ENCODE measurements around the gene FBLN1.

The FBLN1 gene

GRCh38 chr22:45582236-45582954 lies 79.7 kb downstream of the FBLN1 start:
- H3K36me3 ChIP-seq (ENCODE audit: insufficient read depth, low read length) = no peaks in the 10 kb centered on the region
- peak overlapping the region; percentile 39; the same call in 1 of the 2 replicates for H3K9ac ChIP-seq (ENCODE audit: low read length)
- H3K4me2 ChIP-seq (ENCODE audit: low read length) = no peak overlapping the region; the same call in 1 of the 2 replicates
- no peak overlapping the region for H2AFZ ChIP-seq (ENCODE audit: low read length)
- no peaks in the 10 kb centered on the region for H3F3A ChIP-seq (ENCODE audit: insufficient read depth, low read length)
- H3K4me1 ChIP-seq (ENCODE audit: insufficient read depth, low read length, severe bottlenecking) = peaks cover 73% of the 10 kb centered on the region
- H3K79me2 ChIP-seq (ENCODE audit: insufficient read depth, low read length) = no peaks in the 10 kb centered on the region
- no peaks in the 10 kb centered on the region for H3K9me3 ChIP-seq (ENCODE audit: low read length)
- no peaks in the 10 kb centered on the region for H4K20me1 ChIP-seq (ENCODE audit: insufficient read depth, low read length)
- no peak for TF ChIP-seq EZH2 (IDR thresholded peaks at IDR 0.05; ENCODE audit: borderline replicate concordance, low read length)
- TF ChIP-seq CTCF (IDR thresholded peaks at IDR 0.05; ENCODE audit: low read length) = no peak
- peak overlapping the region; percentile 94 for H3K27ac ChIP-seq (ENCODE audit: low read depth, low read length, poor library complexity, severe bottlenecking)
- H3K27me3 ChIP-seq (ENCODE audit: insufficient read depth, low read length) = no peaks in the 10 kb centered on the region
- no peaks in the 10 kb centered on the region for H3K9me2 ChIP-seq (ENCODE audit: low read depth, low read length)
- H3K4me3 ChIP-seq (ENCODE audit: low read depth, low read length, poor library complexity, severe bottlenecking) = no peak overlapping the region

- H3K9ac ChIP-seq (ENCODE audit: low read length) = peak overlapping the region; percentile 39; the same call in 1 of the 2 replicates
- no peaks in the 10 kb centered on the region for H3K9me3 ChIP-seq (ENCODE audit: low read length)
- no peaks in the 10 kb centered on the region for H3K36me3 ChIP-seq (ENCODE audit: insufficient read depth, low read length)
- peak overlapping the region; percentile 69 for H3K4me2 ChIP-seq (ENCODE audit: low read length)
- TF ChIP-seq EZH2 (IDR thresholded peaks at IDR 0.05; ENCODE audit: borderline replicate concordance, low read length) (no peak), CTCF (IDR thresholded peaks at IDR 0.05; ENCODE audit: low read length) (no peak)
- no peaks in the 10 kb centered on the region for H4K20me1 ChIP-seq (ENCODE audit: insufficient read depth, low read length)
- H3K27me3 ChIP-seq (ENCODE audit: insufficient read depth, low read length) = no peaks in the 10 kb centered on the region
- H3K4me1 ChIP-seq (ENCODE audit: insufficient read depth, low read length, severe bottlenecking) = peaks cover 68% of the 10 kb centered on the region
- no peak overlapping the region for H2AFZ ChIP-seq (ENCODE audit: low read length)
- no peaks in the 10 kb centered on the region for H3K9me2 ChIP-seq (ENCODE audit: low read depth, low read length)
- H3F3A ChIP-seq (ENCODE audit: insufficient read depth, low read length) = no peaks in the 10 kb centered on the region
- H3K4me3 ChIP-seq (ENCODE audit: low read depth, low read length, poor library complexity, severe bottlenecking) = peak overlapping the region; percentile 48
- peak overlapping the region; percentile 94 for H3K27ac ChIP-seq (ENCODE audit: low read depth, low read length, poor library complexity, severe bottlenecking)
- H3K79me2 ChIP-seq (ENCODE audit: insufficient read depth, low read length) = no peaks in the 10 kb centered on the region
These were observed 80.3 kb downstream of the FBLN1 start for GRCh38 chr22:45582955-45583320.

GRCh38 chr22:45583504-45583903 lies 80.8 kb downstream of the FBLN1 start:
- peaks cover 63% of the 10 kb centered on the region for H3K4me1 ChIP-seq (ENCODE audit: insufficient read depth, low read length, severe bottlenecking)
- no peak overlapping the region for H2AFZ ChIP-seq (ENCODE audit: low read length)
- H3K9me2 ChIP-seq (ENCODE audit: low read depth, low read length) = no peaks in the 10 kb centered on the region
- H3K27ac ChIP-seq (ENCODE audit: low read depth, low read length, poor library complexity, severe bottlenecking) = peak overlapping the region; percentile 94
- H3K9me3 ChIP-seq (ENCODE audit: low read length) = no peaks in the 10 kb centered on the region
- no peaks in the 10 kb centered on the region for H4K20me1 ChIP-seq (ENCODE audit: insufficient read depth, low read length)
- H3F3A ChIP-seq (ENCODE audit: insufficient read depth, low read length) = no peaks in the 10 kb centered on the region
- H3K4me2 ChIP-seq (ENCODE audit: low read length) = peak overlapping the region; percentile 69
- H3K27me3 ChIP-seq (ENCODE audit: insufficient read depth, low read length) = no peaks in the 10 kb centered on the region
- no peaks in the 10 kb centered on the region for H3K79me2 ChIP-seq (ENCODE audit: insufficient read depth, low read length)
- H3K9ac ChIP-seq (ENCODE audit: low read length) = peak overlapping the region; percentile 62
- H3K4me3 ChIP-seq (ENCODE audit: low read depth, low read length, poor library complexity, severe bottlenecking) = peak overlapping the region; percentile 48
- TF ChIP-seq EZH2 (IDR thresholded peaks at IDR 0.05; ENCODE audit: borderline replicate concordance, low read length) (no peak), CTCF (IDR thresholded peaks at IDR 0.05; ENCODE audit: low read length) (no peak)
- H3K36me3 ChIP-seq (ENCODE audit: insufficient read depth, low read length) = no peaks in the 10 kb centered on the region

Data from OCI-LY1 (cell line).